ENCODE data around the gene STK35.

DNA sequence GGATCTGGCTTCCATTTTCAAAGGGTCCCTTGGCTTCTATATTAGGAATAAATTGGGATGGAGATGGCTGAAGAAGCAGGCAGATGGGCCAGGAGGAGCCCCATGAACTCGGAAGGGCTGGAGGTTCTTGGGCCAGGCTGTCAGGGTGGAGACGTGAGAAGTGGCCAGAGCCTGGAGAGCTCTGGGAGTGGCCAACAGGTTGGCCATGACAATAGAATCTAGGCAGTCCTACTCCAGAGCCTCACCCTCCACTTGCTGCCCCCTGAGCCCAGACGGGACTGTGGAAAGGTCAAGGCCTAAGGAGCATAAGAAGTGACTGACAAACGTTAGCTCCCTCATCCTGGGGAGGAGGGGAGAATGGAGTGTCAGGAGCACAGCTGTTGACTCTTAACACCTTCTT is 62.1 kb downstream of the STK35 start:
- TF ChIP-seq, protein P1, sequence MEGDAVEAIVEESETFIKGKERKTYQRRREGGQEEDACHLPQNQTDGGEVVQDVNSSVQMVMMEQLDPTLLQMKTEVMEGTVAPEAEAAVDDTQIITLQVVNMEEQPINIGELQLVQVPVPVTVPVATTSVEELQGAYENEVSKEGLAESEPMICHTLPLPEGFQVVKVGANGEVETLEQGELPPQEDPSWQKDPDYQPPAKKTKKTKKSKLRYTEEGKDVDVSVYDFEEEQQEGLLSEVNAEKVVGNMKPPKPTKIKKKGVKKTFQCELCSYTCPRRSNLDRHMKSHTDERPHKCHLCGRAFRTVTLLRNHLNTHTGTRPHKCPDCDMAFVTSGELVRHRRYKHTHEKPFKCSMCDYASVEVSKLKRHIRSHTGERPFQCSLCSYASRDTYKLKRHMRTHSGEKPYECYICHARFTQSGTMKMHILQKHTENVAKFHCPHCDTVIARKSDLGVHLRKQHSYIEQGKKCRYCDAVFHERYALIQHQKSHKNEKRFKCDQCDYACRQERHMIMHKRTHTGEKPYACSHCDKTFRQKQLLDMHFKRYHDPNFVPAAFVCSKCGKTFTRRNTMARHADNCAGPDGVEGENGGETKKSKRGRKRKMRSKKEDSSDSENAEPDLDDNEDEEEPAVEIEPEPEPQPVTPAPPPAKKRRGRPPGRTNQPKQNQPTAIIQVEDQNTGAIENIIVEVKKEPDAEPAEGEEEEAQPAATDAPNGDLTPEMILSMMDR (IDR thresholded peaks at IDR 0.05; ENCODE audit: low read depth, low read length, poor library complexity, severe bottlenecking) = no peak
- TF ChIP-seq EZH2phosphoT487 (IDR thresholded peaks at IDR 0.05; ENCODE audit: borderline replicate concordance, low read length) = no peak
